Stomach (tissue), 4 donors: ENCODE measurements around the gene WDR1.
A peak's percentile ranks its signal among the peaks of the same experiment; 100 is the strongest.

Experiments used
- CTCF ChIP-seq, 7 experiments: fragments of 450-650 bp in 4 of 7; fragments of 200-600 bp in 3 of 7; sonication (generic) in 3 of 7; IDR thresholded peaks; one replicate each; pipeline ENCODE4 v1.5.1; 2016 to 2019; ENCODE audit warnings: antibody characterized with exemption in 7 of 7, control low read depth in 2 of 7, mild to moderate bottlenecking in 1 of 7
- EP300 ChIP-seq: sonication (generic); formaldehyde crosslinking; IDR thresholded peaks from one replicate; pipeline ENCODE4 v1.6.1; 2017; ENCODE audit warnings: antibody characterized with exemption
- POLR2AphosphoS5 ChIP-seq, 3 donors: sonication (generic); formaldehyde crosslinking; IDR thresholded peaks; one replicate each; pipeline ENCODE4 v1.6.1; 2016; ENCODE audit warnings: antibody characterized with exemption in 3 of 3

- TF ChIP-seq CTCF (IDR thresholded peaks at IDR 0.05) (no peak), EP300 (no peak), POLR2AphosphoS5 (IDR thresholded peaks at IDR 0.05) (peak in 2 of 3 donors; percentile 14 to 41)
Measured at GRCh38 chr4:10096201-10096977, 20.2 kb downstream of the WDR1 start.
